ENCODE data around the gene SH3RF1. TPM values are rescaled to one million over a fixed set of nuclear protein-coding genes. Genes with fewer than 3 reads are reported as not detected.

SH3RF1 gene
- total RNA-seq, 1 donor from 2014 or later, result 17.1 TPM

GRCh38 chr4:169110633-169111032, 160.1 kb downstream of the SH3RF1 start:
- Histone ChIP-seq H4K20me1 (ENCODE audit: low read depth) (no peaks in the 10 kb centered on the region), H2AFZ (replicated peaks) (no peak overlapping the region), H3K9me3 (ENCODE audit: low read depth) (peaks cover 2% of the 10 kb centered on the region), H3F3A (ENCODE audit: low read depth) (no peaks in the 10 kb centered on the region), H3K36me3 (peaks cover 13% of the 10 kb centered on the region), H3K9ac (no peak overlapping the region), H3K4me3 (no peak overlapping the region), H3K27me3 (no peaks in the 10 kb centered on the region), H3K27ac (no peak overlapping the region), H3K79me2 (ENCODE audit: low read depth) (no peaks in the 10 kb centered on the region), H3K4me2 (no peak overlapping the region), H3K4me1 (no peaks in the 10 kb centered on the region)
- Mint-ChIP-seq H3K4me3 (no peak overlapping the region), H3K36me3 (peaks cover 38% of the 10 kb centered on the region), H3K9me3 (no peaks in the 10 kb centered on the region), H3K4me1 (peaks cover 11% of the 10 kb centered on the region), H3K27me3 (ENCODE audit: insufficient read depth, low read depth) (no peaks in the 10 kb centered on the region), H3K27ac (no peak overlapping the region)
- TF ChIP-seq CTCF (IDR thresholded peaks at IDR 0.05), result no peak
- DNase-seq (ENCODE audit: low spot score), result no peak

- Histone ChIP-seq H3K36me3 (peaks cover 15% of the 10 kb centered on the region), H3K4me1 (peaks cover 8% of the 10 kb centered on the region), H3F3A (ENCODE audit: low read depth) (peaks cover 10% of the 10 kb centered on the region), H3K27ac (no peak overlapping the region), H2AFZ (replicated peaks) (no peak overlapping the region), H4K20me1 (ENCODE audit: low read depth) (no peaks in the 10 kb centered on the region), H3K4me2 (no peak overlapping the region), H3K9ac (no peak overlapping the region), H3K4me3 (no peak overlapping the region), H3K79me2 (ENCODE audit: low read depth) (no peaks in the 10 kb centered on the region), H3K27me3 (no peaks in the 10 kb centered on the region), H3K9me3 (ENCODE audit: low read depth) (no peaks in the 10 kb centered on the region)
- no peak for DNase-seq (ENCODE audit: low spot score)
- H3K9me3 Mint-ChIP-seq, result no peaks in the 10 kb centered on the region
- peaks cover 14% of the 10 kb centered on the region for H3K4me1 Mint-ChIP-seq
- H3K4me3 Mint-ChIP-seq, result no peak overlapping the region
- no peak for TF ChIP-seq CTCF (IDR thresholded peaks at IDR 0.05)
- no peak for TF ChIP-seq EZH2phosphoT487 (IDR thresholded peaks at IDR 0.05)
- no peak for TF ChIP-seq EZH2 (IDR thresholded peaks at IDR 0.05)
- no peak overlapping the region for H3K27ac Mint-ChIP-seq
- H3K36me3 Mint-ChIP-seq, result peaks cover 34% of the 10 kb centered on the region
- H3K27me3 Mint-ChIP-seq (ENCODE audit: insufficient read depth, low read depth), result no peaks in the 10 kb centered on the region
Measured at GRCh38 chr4:169109035-169109675, 161.6 kb downstream of the SH3RF1 start.

GRCh38 chr4:169108303-169108702, 162.5 kb downstream of the SH3RF1 start:
- no peak overlapping the region for H3K4me3 Mint-ChIP-seq
- DNase-seq (ENCODE audit: low spot score), result no peak
- Histone ChIP-seq H3K27me3 (no peaks in the 10 kb centered on the region), H3K27ac (no peak overlapping the region), H3K9ac (no peak overlapping the region), H3F3A (ENCODE audit: low read depth) (peaks cover 18% of the 10 kb centered on the region), H4K20me1 (ENCODE audit: low read depth) (no peaks in the 10 kb centered on the region), H2AFZ (replicated peaks) (no peak overlapping the region), H3K4me1 (peaks cover 17% of the 10 kb centered on the region), H3K36me3 (peaks cover 15% of the 10 kb centered on the region), H3K4me3 (no peak overlapping the region), H3K4me2 (no peak overlapping the region), H3K9me3 (ENCODE audit: low read depth) (no peaks in the 10 kb centered on the region), H3K79me2 (ENCODE audit: low read depth) (no peaks in the 10 kb centered on the region)
- no peak for TF ChIP-seq CTCF (IDR thresholded peaks at IDR 0.05)
- no peak for TF ChIP-seq EZH2phosphoT487 (IDR thresholded peaks at IDR 0.05)
- TF ChIP-seq EZH2 (IDR thresholded peaks at IDR 0.05), result no peak
- no peaks in the 10 kb centered on the region for H3K27me3 Mint-ChIP-seq (ENCODE audit: insufficient read depth, low read depth)
- no peaks in the 10 kb centered on the region for H3K9me3 Mint-ChIP-seq
- no peak overlapping the region for H3K27ac Mint-ChIP-seq
- peaks cover 19% of the 10 kb centered on the region for H3K4me1 Mint-ChIP-seq
- H3K36me3 Mint-ChIP-seq, result peaks cover 31% of the 10 kb centered on the region

Data from neural progenitor cell (in vitro differentiated cells).